Body of pancreas (tissue), 4 donors: Measurements from ENCODE around the gene DTNA. TPM values are rescaled to one million over a fixed set of nuclear protein-coding genes. Genes with fewer than 3 reads are reported as not detected.

Source experiments
- ATAC-seq: fragments of 150-250 bp; one replicate; pipeline ENCODE4 v1.9.1; 2016
- DNase-seq, 4 donors: peaks; one replicate each; pipeline ENCODE4 v3.0.0-alpha.2; 2019
- H3K27ac ChIP-seq, 4 donors: fragments of 200-600 bp; sonication (generic); 1 replicate in 3 of 4; 2 replicates in 1 of 4; pipeline versions ENCODE4 v1.5.1 to v1.6.1; 2016 to 2019; ENCODE audit warnings: mild to moderate bottlenecking in 1 of 4, mixed read lengths in 1 of 4, moderate library complexity in 1 of 4
- H3K27me3 ChIP-seq, 2 donors: fragments of 200-600 bp; sonication (generic); one replicate each; pipeline ENCODE4 v1.6.0; 2016; ENCODE audit warnings: mild to moderate bottlenecking in 1 of 2
- H3K36me3 ChIP-seq, 2 donors: fragments of 200-600 bp; sonication (generic); replicated peaks in 1 of 2; 2 replicates each; pipeline ENCODE4 v1.5.1; 2016; ENCODE audit warnings: low read depth in 2 of 2; ENCODE audit not compliant: insufficient read depth in 1 of 2
- H3K4me1 ChIP-seq: fragments of 200-600 bp; sonication (generic); one replicate; pipeline ENCODE4 v1.6.0; 2016
- H3K4me3 ChIP-seq, 2 donors: fragments of 200-600 bp; sonication (generic); 1 replicate in 1 of 2; 2 replicates in 1 of 2; pipeline ENCODE4 v1.5.1; 2016 to 2019
- H3K9me3 ChIP-seq, 3 donors: fragments of 200-600 bp; sonication (generic); 1 replicate in 2 of 3; 2 replicates in 1 of 3; pipeline ENCODE4 v1.5.1; 2016
- CTCF ChIP-seq, 7 experiments: fragments of 450-650 bp in 4 of 7; fragments of 200-600 bp in 3 of 7; sonication (generic) in 3 of 7; IDR thresholded peaks; one replicate each; pipeline ENCODE4 v1.5.1; 2016 to 2019; ENCODE audit warnings: antibody characterized with exemption in 7 of 7
- POLR2A ChIP-seq, 3 donors: fragments of 450-650 bp; IDR thresholded peaks; one replicate each; pipeline ENCODE4 v1.6.1; 2016; ENCODE audit warnings: antibody characterized with exemption in 3 of 3, mild to moderate bottlenecking in 2 of 3
- WGBS, 2 donors: methylation state at CpG; one replicate each; pipeline ENCODE4 v1.1.5; 2017; 5-methylcytosine and 5-hydroxymethylcytosine counted together
- intact Hi-C: fragments of 100-400 bp; cut with DNase I; formaldehyde crosslinking; loops from one replicate; pipeline ENCODE4 v1.15.1; 2023
- total RNA-seq, 2 donors: library from RNA; depleted of rRNA; stranded (reverse); fragments of >200 nt; gene quantifications; one replicate each; pipeline ENCODE4 v1.1.0, GENCODE V29; 2016

The DTNA gene
- total RNA-seq, 2 donors from 2014 or later: 31.0 to 32.2 TPM

- no peak overlapping the region for H3K27ac ChIP-seq
- H3K9me3 ChIP-seq: no peaks in the 10 kb centered on the region
- intact Hi-C loops: no loop called here
- TF ChIP-seq CTCF (IDR thresholded peaks at IDR 0.05): no peak
- H3K4me1 ChIP-seq: no peaks in the 10 kb centered on the region
- no peak overlapping the region for H3K4me3 ChIP-seq
- DNase-seq: no peak
- H3K27me3 ChIP-seq: no peaks in the 10 kb centered on the region
- ATAC-seq: no peak
- WGBS, 2 donors: 76 to 86% methylated on average over 1 of the region's 1 CpG
- H3K36me3 ChIP-seq: no peaks in the 10 kb centered on the region
Measured at GRCh38 chr18:34933909-34934661, 224.0 kb downstream of the DTNA start.

GRCh38 chr18:34936772-34937171 is 226.7 kb downstream of the DTNA start:
- intact Hi-C loops: no loop called here
- H3K4me1 ChIP-seq: no peaks in the 10 kb centered on the region

GRCh38 chr18:34938090-34938489 is 228.0 kb downstream of the DTNA start:
- no peak for TF ChIP-seq CTCF (IDR thresholded peaks at IDR 0.05)
- TF ChIP-seq POLR2A (IDR thresholded peaks at IDR 0.05): no peak
- intact Hi-C loops: no loop called here
- no peaks in the 10 kb centered on the region for H3K27me3 ChIP-seq

More at GRCh38 chr18:34936772-34937171, 226.7 kb downstream of the DTNA start:
- no peak for TF ChIP-seq POLR2A (IDR thresholded peaks at IDR 0.05)
- TF ChIP-seq CTCF (IDR thresholded peaks at IDR 0.05): no peak
- no peaks in the 10 kb centered on the region for H3K9me3 ChIP-seq
- ATAC-seq (no peak), DNase-seq (no peak)
- 64 to 68% methylated on average over 3 of the region's 3 CpGs for WGBS, 2 donors
- no peaks in the 10 kb centered on the region for H3K36me3 ChIP-seq
- no peak overlapping the region for H3K4me3 ChIP-seq
- no peaks in the 10 kb centered on the region for H3K27me3 ChIP-seq
- H3K27ac ChIP-seq: no peak overlapping the region

More at GRCh38 chr18:34938090-34938489, 228.0 kb downstream of the DTNA start:
- Histone ChIP-seq H3K4me3 (no peak overlapping the region), H3K9me3 (no peaks in the 10 kb centered on the region), H3K36me3 (no peaks in the 10 kb centered on the region), H3K27ac (no peak overlapping the region), H3K4me1 (no peaks in the 10 kb centered on the region)
- no peak for DNase-seq
- 92 to 100% methylated on average over 1 of the region's 1 CpG for WGBS, 2 donors
- ATAC-seq: no peak
